Stimulated activated naive B cell treated with anti-CD40 and anti-IgM and Interleukin-4, amounts not matched to agents 10 μg/mL and 1 μg/mL and 100 μg/mL, for 72 hours (primary cell): ENCODE measurements around the gene LMF2.

Experiments
- ATAC-seq, 2 donors: fragments of 150-1000 bp; cut with Tn5 transposase; replicated peaks; 2 replicates each; pipeline ENCODE4 v1.10.0; 2021; ENCODE audit warnings: moderate library complexity in 1 of 2
- DNase-seq: peaks from one replicate; pipeline ENCODE4 v3.0.0; 2021
- H3K27ac Mint-ChIP-seq: one replicate; pipeline ENCODE4 v1.8.0; 2022; ENCODE audit warnings: mild to moderate bottlenecking, mixed read lengths
- H3K27me3 Mint-ChIP-seq, 2 donors: one replicate each; pipeline ENCODE4 v1.8.0; 2022; ENCODE audit warnings: mixed read lengths in 2 of 2
- H3K36me3 Mint-ChIP-seq, 2 donors: one replicate each; pipeline ENCODE4 v1.8.0; 2022; ENCODE audit warnings: mixed read lengths in 2 of 2, mild to moderate bottlenecking in 1 of 2
- H3K4me1 Mint-ChIP-seq, 2 donors: one replicate each; pipeline ENCODE4 v1.8.0; 2022; ENCODE audit warnings: mixed read lengths in 2 of 2, mild to moderate bottlenecking in 1 of 2
- H3K4me3 Mint-ChIP-seq, 2 donors: one replicate each; pipeline ENCODE4 v1.8.0; 2022; ENCODE audit warnings: mild to moderate bottlenecking in 2 of 2, mixed read lengths in 2 of 2, moderate library complexity in 1 of 2
- H3K9me3 Mint-ChIP-seq, 2 donors: one replicate each; pipeline ENCODE4 v1.8.0; 2022; ENCODE audit warnings: mixed read lengths in 2 of 2, mild to moderate bottlenecking in 1 of 2

Gene LMF2

GRCh38 chr22:50489363-50490243, 17.9 kb downstream of the LMF2 start:
- H3K36me3 Mint-ChIP-seq = no peaks in the 10 kb centered on the region
- no peak overlapping the region for H3K27ac Mint-ChIP-seq
- ATAC-seq (no peak), DNase-seq (no peak)
- no peaks in the 10 kb centered on the region for H3K9me3 Mint-ChIP-seq
- peaks cover 9% of the 10 kb centered on the region in 2 donors for H3K4me1 Mint-ChIP-seq
- H3K4me3 Mint-ChIP-seq = no peak overlapping the region
- H3K27me3 Mint-ChIP-seq = no peaks in the 10 kb centered on the region

- no peaks in the 10 kb centered on the region for H3K9me3 Mint-ChIP-seq
- no peaks in the 10 kb centered on the region for H3K27me3 Mint-ChIP-seq
- no peak overlapping the region for H3K4me3 Mint-ChIP-seq
- no peak for DNase-seq
- H3K36me3 Mint-ChIP-seq = no peaks in the 10 kb centered on the region
- no peak for ATAC-seq
- H3K27ac Mint-ChIP-seq = no peak overlapping the region
- H3K4me1 Mint-ChIP-seq = peaks cover 9 to 12% of the 10 kb centered on the region in 2 donors
These were observed 18.6 kb downstream of the LMF2 start for GRCh38 chr22:50488886-50489285.

- no peak for DNase-seq
- no peaks in the 10 kb centered on the region for H3K27me3 Mint-ChIP-seq
These were observed 19.4 kb downstream of the LMF2 start for GRCh38 chr22:50488006-50488677.

GRCh38 chr22:50487290-50488005, 20.1 kb downstream of the LMF2 start:
- Mint-ChIP-seq H3K27ac (no peak overlapping the region), H3K4me3 (no peak overlapping the region), H3K36me3 (no peaks in the 10 kb centered on the region), H3K9me3 (no peaks in the 10 kb centered on the region), H3K27me3 (no peaks in the 10 kb centered on the region), H3K4me1 (peaks cover 9 to 12% of the 10 kb centered on the region in 2 donors)
- DNase-seq (no peak), ATAC-seq (no peak)

More at GRCh38 chr22:50488006-50488677, 19.4 kb downstream of the LMF2 start:
- H3K36me3 Mint-ChIP-seq = no peaks in the 10 kb centered on the region
- ATAC-seq = no peak
- peaks cover 9 to 12% of the 10 kb centered on the region in 2 donors for H3K4me1 Mint-ChIP-seq
- H3K27ac Mint-ChIP-seq = no peak overlapping the region
- H3K4me3 Mint-ChIP-seq = no peak overlapping the region
- H3K9me3 Mint-ChIP-seq = no peaks in the 10 kb centered on the region

- H3K36me3 Mint-ChIP-seq = no peaks in the 10 kb centered on the region
- H3K9me3 Mint-ChIP-seq = no peaks in the 10 kb centered on the region
- DNase-seq (no peak), ATAC-seq (no peak)
- no peak within 1 kb of the TSS for H3K27ac Mint-ChIP-seq
- no peaks in the 10 kb centered on the region for H3K27me3 Mint-ChIP-seq
- no peak within 1 kb of the TSS for H3K4me3 Mint-ChIP-seq
- peaks cover 14 to 15% of the 10 kb centered on the region in 2 donors for H3K4me1 Mint-ChIP-seq
These were observed 20.8 kb downstream of the LMF2 start, which contains the start of gene MIOX for GRCh38 chr22:50486561-50487289. MIOX (plus strand) TSS chr22:50486859; CDS start chr22:50486898, 39 bp downstream.

- H3K9me3 Mint-ChIP-seq = no peaks in the 10 kb centered on the region
- no peak overlapping the region for H3K27ac Mint-ChIP-seq
- DNase-seq = no peak
- no peaks in the 10 kb centered on the region for H3K36me3 Mint-ChIP-seq
- H3K4me1 Mint-ChIP-seq = peaks cover 7% of the 10 kb centered on the region in 2 donors
- no peak overlapping the region for H3K4me3 Mint-ChIP-seq
- peaks cover under 1 to 4% of the 10 kb centered on the region in 2 donors for H3K27me3 Mint-ChIP-seq
- ATAC-seq = no peak
These were observed 22.0 kb downstream of the LMF2 start for GRCh38 chr22:50485221-50486131.

GRCh38 chr22:50483977-50484853, 23.3 kb downstream of the LMF2 start:
- Mint-ChIP-seq H3K27me3 (peaks cover 5 to 15% of the 10 kb centered on the region in 2 donors), H3K27ac (no peak overlapping the region), H3K4me1 (peaks cover 5 to 11% of the 10 kb centered on the region in 2 donors), H3K9me3 (no peaks in the 10 kb centered on the region), H3K36me3 (no peaks in the 10 kb centered on the region), H3K4me3 (no peak overlapping the region)
- ATAC-seq = no peak
- DNase-seq = no peak

GRCh38 chr22:50483556-50483955, 23.9 kb downstream of the LMF2 start:
- peaks cover 8 to 15% of the 10 kb centered on the region in 2 donors for H3K27me3 Mint-ChIP-seq
- no peaks in the 10 kb centered on the region for H3K9me3 Mint-ChIP-seq
- H3K4me3 Mint-ChIP-seq = no peak overlapping the region
- no peak overlapping the region for H3K27ac Mint-ChIP-seq
- H3K4me1 Mint-ChIP-seq = peaks cover 5 to 11% of the 10 kb centered on the region in 2 donors
- ATAC-seq (no peak), DNase-seq (no peak)
- H3K36me3 Mint-ChIP-seq = no peaks in the 10 kb centered on the region

- Mint-ChIP-seq H3K4me3 (peak overlapping the region in 1 of 2 donors; percentile 16), H3K9me3 (no peaks in the 10 kb centered on the region), H3K36me3 (no peaks in the 10 kb centered on the region), H3K4me1 (peaks cover 5 to 11% of the 10 kb centered on the region in 2 donors), H3K27ac (peak overlapping the region; percentile 14), H3K27me3 (peaks cover 9 to 15% of the 10 kb centered on the region in 2 donors)
- ATAC-seq (no peak), DNase-seq (no peak)
These were observed 24.4 kb downstream of the LMF2 start for GRCh38 chr22:50483106-50483505.

- peaks cover 9 to 15% of the 10 kb centered on the region in 2 donors for H3K27me3 Mint-ChIP-seq
- ATAC-seq (peak; percentile 9 to 10), DNase-seq (no peak)
- H3K4me3 Mint-ChIP-seq = peak overlapping the region; percentile 73 to 78
- H3K4me1 Mint-ChIP-seq = peaks cover 5 to 11% of the 10 kb centered on the region in 2 donors
- no peaks in the 10 kb centered on the region for H3K9me3 Mint-ChIP-seq
- peak overlapping the region; percentile 56 for H3K27ac Mint-ChIP-seq
- H3K36me3 Mint-ChIP-seq = no peaks in the 10 kb centered on the region
These were observed 25.1 kb downstream of the LMF2 start for GRCh38 chr22:50482107-50483074.

- Mint-ChIP-seq H3K27me3 (peaks cover 9 to 15% of the 10 kb centered on the region in 2 donors), H3K4me1 (peaks cover 12 to 14% of the 10 kb centered on the region in 2 donors), H3K4me3 (peak within 1 kb of the TSS; percentile 73 to 78), H3K9me3 (no peaks in the 10 kb centered on the region), H3K36me3 (no peaks in the 10 kb centered on the region), H3K27ac (peak within 1 kb of the TSS; percentile 56)
- peak; percentile 73 to 76 for ATAC-seq
- no peak for DNase-seq
These were observed 25.9 kb downstream of the LMF2 start, which contains the start of gene ADM2 for GRCh38 chr22:50481440-50482106. ADM2 (plus strand) TSS chr22:50481543; CDS start chr22:50481848, 305 bp downstream.
